Ascending aorta (tissue), 2 donors: ENCODE measurements around the gene POLR1C. TPM values are rescaled to one million over a fixed set of nuclear protein-coding genes. Genes with fewer than 3 reads are reported as not detected.

Source experiments
- DNase-seq, 2 donors: peaks; one replicate each; pipeline ENCODE4 v3.0.0-alpha.2; 2019; ENCODE audit warnings: low spot score in 2 of 2
- H3K27ac ChIP-seq, 2 donors: fragments of 200-600 bp; sonication (generic); one replicate each; pipeline ENCODE4 v1.5.1; 2016 to 2017; ENCODE audit warnings: mild to moderate bottlenecking in 1 of 2
- H3K27me3 ChIP-seq: fragments of 200-600 bp; sonication (generic); one replicate; pipeline ENCODE4 v1.5.1; 2017
- H3K36me3 ChIP-seq, 2 donors: fragments of 200-600 bp; sonication (generic); one replicate each; pipeline ENCODE4 v1.5.1; 2016
- H3K4me1 ChIP-seq, 2 donors: fragments of 200-600 bp; sonication (generic); one replicate each; pipeline ENCODE4 v1.5.1; 2016 to 2017; ENCODE audit warnings: mild to moderate bottlenecking in 1 of 2
- H3K4me3 ChIP-seq, 2 donors: fragments of 200-600 bp; sonication (generic); one replicate each; pipeline ENCODE4 v1.5.1; 2016 to 2017; ENCODE audit warnings: mild to moderate bottlenecking in 1 of 2
- H3K9me3 ChIP-seq, 2 donors: fragments of 200-600 bp; sonication (generic); one replicate each; pipeline ENCODE4 v1.5.1; 2016
- CTCF ChIP-seq, 3 experiments: fragments of 200-600 bp in 2 of 3; fragments of 450-650 bp in 1 of 3; sonication (generic) in 2 of 3; IDR thresholded peaks; one replicate each; pipeline ENCODE4 v1.5.1; 2016 to 2019; ENCODE audit warnings: antibody characterized with exemption in 3 of 3, mild to moderate bottlenecking in 1 of 3, moderate library complexity in 1 of 3
- intact Hi-C: fragments of 100-400 bp; cut with DNase I; formaldehyde crosslinking; loops from one replicate; pipeline ENCODE4 v1.15.1; 2023
- total RNA-seq: library from RNA; depleted of rRNA; stranded (reverse); fragments of >200 nt; gene quantifications from one replicate; pipeline ENCODE4 v1.1.0, GENCODE V29; 2016

Gene POLR1C
- total RNA-seq, 1 donor from 2014 or later, result 51.5 TPM

GRCh38 chr6:43489277-43490072, 27.4 kb upstream of the POLR1C start:
- intact Hi-C loops, result no loop called here
- no peaks in the 10 kb centered on the region for H3K9me3 ChIP-seq
- no peak for TF ChIP-seq CTCF (IDR thresholded peaks at IDR 0.05)
- no peak overlapping the region for H3K4me3 ChIP-seq
- no peak for DNase-seq
- peaks cover 0 to 3% of the 10 kb centered on the region in 2 donors for H3K36me3 ChIP-seq
- peaks cover 0 to 11% of the 10 kb centered on the region in 2 donors for H3K4me1 ChIP-seq
- no peak overlapping the region for H3K27ac ChIP-seq
- H3K27me3 ChIP-seq, result no peaks in the 10 kb centered on the region

GRCh38 chr6:43490523-43490939, 26.4 kb upstream of the POLR1C start:
- Histone ChIP-seq H3K27ac (no peak overlapping the region), H3K4me3 (no peak overlapping the region), H3K4me1 (peaks cover 0 to 11% of the 10 kb centered on the region in 2 donors), H3K36me3 (peaks cover 0 to 3% of the 10 kb centered on the region in 2 donors), H3K9me3 (no peaks in the 10 kb centered on the region), H3K27me3 (no peaks in the 10 kb centered on the region)
- intact Hi-C loops, result no loop called here
- no peak for DNase-seq
- TF ChIP-seq CTCF (IDR thresholded peaks at IDR 0.05), result no peak

- Histone ChIP-seq H3K4me3 (no peak overlapping the region), H3K27ac (peak overlapping the region in 1 of 2 donors; percentile 20), H3K36me3 (no peaks in the 10 kb centered on the region), H3K9me3 (no peaks in the 10 kb centered on the region), H3K27me3 (no peaks in the 10 kb centered on the region), H3K4me1 (peaks cover 7 to 24% of the 10 kb centered on the region in 2 donors)
- TF ChIP-seq CTCF (IDR thresholded peaks at IDR 0.05), result no peak
- intact Hi-C loops, result no loop called here
- DNase-seq, result peak in 1 of 2 donors; percentile 77
These were observed 24.9 kb upstream of the POLR1C start for GRCh38 chr6:43491750-43492661.

GRCh38 chr6:43492673-43493072, 24.2 kb upstream of the POLR1C start:
- no peak overlapping the region for H3K4me3 ChIP-seq
- intact Hi-C loops, result no loop called here

More at GRCh38 chr6:43492673-43493072, 24.2 kb upstream of the POLR1C start:
- H3K4me1 ChIP-seq, result peaks cover 7 to 28% of the 10 kb centered on the region in 2 donors
- H3K27me3 ChIP-seq, result no peaks in the 10 kb centered on the region
- no peaks in the 10 kb centered on the region for H3K9me3 ChIP-seq
- no peak for DNase-seq
- TF ChIP-seq CTCF (IDR thresholded peaks at IDR 0.05), result no peak
- H3K36me3 ChIP-seq, result peaks cover 0 to under 1% of the 10 kb centered on the region in 2 donors
- H3K27ac ChIP-seq, result peak overlapping the region in 1 of 2 donors; percentile 20
